ENCODE results near the gene SNX32. TPM values are rescaled to one million over a fixed set of nuclear protein-coding genes. Genes with fewer than 3 reads are reported as not detected.

The SNX32 gene
- total RNA-seq, 2 experiments from 2014 or later: 2.0 to 2.7 TPM

GRCh38 chr11:65873318-65874156, 39.8 kb downstream of the SNX32 start:
- H3K4me1 Mint-ChIP-seq (ENCODE audit: low read depth): peaks cover 20% of the 10 kb centered on the region
- peak; percentile 98 for DNase-seq
- peak overlapping the region; percentile 81 for H3K27ac Mint-ChIP-seq
- ChIA-PET CTCF (interaction anchor here (1.0 to 7.0 kb wide), 6 partner anchors 9 to 55 kb away, joined by 3 to 151 read pairs (median 6); partner anchors contain the start of genes FIBP and MUS81), POLR2A (interaction anchor here (0.5 to 2.5 kb wide), 4 partner anchors 11 to 25 kb away, joined by 3 to 9 read pairs (median 6); partner anchors contain the start of gene MUS81)
- no peaks in the 10 kb centered on the region for H3K36me3 Mint-ChIP-seq
- H3K9me3 Mint-ChIP-seq: no peaks in the 10 kb centered on the region
- intact Hi-C loops (cut with micrococcal nuclease): loop anchor here (2.0 kb wide), 2 partner anchors 15 kb away; partner anchors contain the start of genes CFL1 and FIBP
- no peaks in the 10 kb centered on the region for H3K27me3 Mint-ChIP-seq
- H3K4me3 Mint-ChIP-seq: peak overlapping the region; percentile 85

GRCh38 chr11:65879617-65880016, 45.9 kb downstream of the SNX32 start, which contains the start of gene CTSW:
Gene CTSW, plus strand, starts transcription at chr11:65879837. Its CDS starts 18 bp downstream, at chr11:65879855.
- H3K4me1 Mint-ChIP-seq (ENCODE audit: low read depth): peaks cover 28% of the 10 kb centered on the region
- CTCF ChIA-PET: interaction anchor here (0.6 to 5.0 kb wide), 5 partner anchors 9 to 370 kb away, joined by 3 to 33 read pairs (median 4); partner anchors contain the start of genes CFL1, FIBP, KAT5 and MUS81
- peak; percentile 54 for DNase-seq

GRCh38 chr11:65880027-65880426, 46.3 kb downstream of the SNX32 start:
- POLR2A ChIA-PET: interaction anchor here (1.5 kb wide), 1 partner anchor 9 kb away, joined by 4 read pairs; the partner anchor contains the start of gene FIBP
- Mint-ChIP-seq H3K27me3 (no peaks in the 10 kb centered on the region), H3K36me3 (peaks cover 21% of the 10 kb centered on the region), H3K4me1 (ENCODE audit: low read depth) (peaks cover 32% of the 10 kb centered on the region), H3K4me3 (no peak overlapping the region), H3K27ac (peak overlapping the region; percentile 89), H3K9me3 (no peaks in the 10 kb centered on the region)
- CTCF ChIA-PET: interaction anchor here (0.6 to 5.0 kb wide), 4 partner anchors 8 to 371 kb away, joined by 3 to 33 read pairs (median 8); partner anchors contain the start of genes CFL1, FIBP, KAT5 and MUS81
- intact Hi-C loops (cut with micrococcal nuclease): no loop called here
- DNase-seq: no peak

More at GRCh38 chr11:65879617-65880016, 45.9 kb downstream of the SNX32 start, which contains the start of gene CTSW:
- no peaks in the 10 kb centered on the region for H3K27me3 Mint-ChIP-seq
- H3K4me3 Mint-ChIP-seq: peak within 1 kb of the TSS; percentile 31
- H3K27ac Mint-ChIP-seq: peak within 1 kb of the TSS; percentile 89
- intact Hi-C loops (cut with micrococcal nuclease): no loop called here
- POLR2A ChIA-PET: interaction anchor here (1.5 kb wide), 1 partner anchor 9 kb away, joined by 4 read pairs; the partner anchor contains the start of gene FIBP
- peaks cover 17% of the 10 kb centered on the region for H3K36me3 Mint-ChIP-seq
- H3K9me3 Mint-ChIP-seq: no peaks in the 10 kb centered on the region

- Mint-ChIP-seq H3K27ac (peak overlapping the region; percentile 89), H3K27me3 (no peaks in the 10 kb centered on the region), H3K4me3 (peak overlapping the region; percentile 35), H3K36me3 (peaks cover 27% of the 10 kb centered on the region), H3K9me3 (no peaks in the 10 kb centered on the region), H3K4me1 (ENCODE audit: low read depth) (peaks cover 36% of the 10 kb centered on the region)
- intact Hi-C loops (cut with micrococcal nuclease): no loop called here
- ChIA-PET POLR2A (interaction anchor here (1.0 kb wide), 1 partner anchor 20 kb away, joined by 3 read pairs; no protein-coding TSS in a partner anchor), CTCF (interaction anchor here (1.6 to 5.0 kb wide), 5 partner anchors 7 to 169 kb away, joined by 6 to 33 read pairs (median 8); partner anchors contain the start of genes CCDC85B, CFL1, FIBP and KAT5)
- no peak for DNase-seq
These were observed 47.2 kb downstream of the SNX32 start for GRCh38 chr11:65880844-65881421.

GRCh38 chr11:65882120-65883057, 48.6 kb downstream of the SNX32 start:
- intact Hi-C loops (cut with micrococcal nuclease): no loop called here
- no peaks in the 10 kb centered on the region for H3K27me3 Mint-ChIP-seq
- H3K4me1 Mint-ChIP-seq (ENCODE audit: low read depth): peaks cover 44% of the 10 kb centered on the region
- peaks cover 34% of the 10 kb centered on the region for H3K36me3 Mint-ChIP-seq
- POLR2A ChIA-PET: interaction anchor here (0.8 kb wide), 1 partner anchor 12 kb away, joined by 4 read pairs; no protein-coding TSS in a partner anchor
- no peaks in the 10 kb centered on the region for H3K9me3 Mint-ChIP-seq
- no peak overlapping the region for H3K27ac Mint-ChIP-seq
- H3K4me3 Mint-ChIP-seq: no peak overlapping the region
- CTCF ChIA-PET: interaction anchor here (0.6 to 8.8 kb wide), 9 partner anchors 8 to 173 kb away, joined by 3 to 156 read pairs (median 6); partner anchors contain the start of genes CCDC85B, CFL1, KAT5 and MUS81
- DNase-seq: no peak

GRCh38 chr11:65883058-65883761, 49.4 kb downstream of the SNX32 start:
- Mint-ChIP-seq H3K36me3 (peaks cover 35% of the 10 kb centered on the region), H3K27me3 (no peaks in the 10 kb centered on the region), H3K4me1 (ENCODE audit: low read depth) (peaks cover 47% of the 10 kb centered on the region), H3K9me3 (no peaks in the 10 kb centered on the region), H3K4me3 (no peak overlapping the region), H3K27ac (no peak overlapping the region)
- intact Hi-C loops (cut with micrococcal nuclease): no loop called here
- no peak for DNase-seq
- ChIA-PET CTCF (interaction anchor here (0.9 to 9.5 kb wide), 24 partner anchors 12 to 186 kb away, joined by 3 to 277 read pairs (median 9); partner anchors contain the start of genes C11orf68, CFL1, EFEMP2 and FOSL1), POLR2A (interaction anchor here (0.9 to 1.5 kb wide), 2 partner anchors 13 to 100 kb away, joined by 3 read pairs; no protein-coding TSS in a partner anchor)

- Mint-ChIP-seq H3K27me3 (no peaks in the 10 kb centered on the region), H3K36me3 (peaks cover 36% of the 10 kb centered on the region), H3K9me3 (no peaks in the 10 kb centered on the region), H3K27ac (no peak overlapping the region), H3K4me1 (ENCODE audit: low read depth) (peaks cover 50% of the 10 kb centered on the region), H3K4me3 (no peak overlapping the region)
- no peak for DNase-seq
- ChIA-PET POLR2A (interaction anchor here (0.8 to 2.0 kb wide), 10 partner anchors 10 to 172 kb away, joined by 3 to 11 read pairs (median 3); partner anchors contain the start of genes CFL1, KAT5 and MUS81), CTCF (interaction anchor here (0.6 to 9.5 kb wide), 65 partner anchors 8 to 375 kb away, joined by 3 to 277 read pairs (median 5); partner anchors contain the start of genes AP5B1, BANF1, C11orf68 and CFL1)
- intact Hi-C loops (cut with micrococcal nuclease): loop anchor here (1.0 kb wide), 1 partner anchor 105 kb away; no protein-coding TSS in a partner anchor
These were observed 50.3 kb downstream of the SNX32 start for GRCh38 chr11:65883786-65884715.

- intact Hi-C loops (cut with micrococcal nuclease): loop anchor here (1.0 kb wide), 1 partner anchor 105 kb away; no protein-coding TSS in a partner anchor
- Mint-ChIP-seq H3K36me3 (peaks cover 36% of the 10 kb centered on the region), H3K27me3 (no peaks in the 10 kb centered on the region), H3K9me3 (no peaks in the 10 kb centered on the region), H3K4me3 (no peak overlapping the region), H3K27ac (no peak overlapping the region), H3K4me1 (ENCODE audit: low read depth) (peaks cover 48% of the 10 kb centered on the region)
- POLR2A ChIA-PET: interaction anchor here (0.8 to 2.0 kb wide), 9 partner anchors 10 to 173 kb away, joined by 3 to 11 read pairs (median 3); partner anchors contain the start of genes CFL1, KAT5 and MUS81
- CTCF ChIA-PET: interaction anchor here (0.5 to 9.5 kb wide), 67 partner anchors 7 to 1528 kb away, joined by 3 to 277 read pairs (median 5); partner anchors contain the start of genes AP5B1, BANF1, C11orf68 and CFL1
- DNase-seq: peak; percentile 87
These were observed 50.9 kb downstream of the SNX32 start for GRCh38 chr11:65884716-65885092.

- H3K4me1 Mint-ChIP-seq (ENCODE audit: low read depth): peaks cover 52% of the 10 kb centered on the region
- DNase-seq: no peak
- H3K9me3 Mint-ChIP-seq: no peaks in the 10 kb centered on the region
- peaks cover 36% of the 10 kb centered on the region for H3K36me3 Mint-ChIP-seq
- intact Hi-C loops (cut with micrococcal nuclease): no loop called here
- POLR2A ChIA-PET: interaction anchor here (0.8 to 2.0 kb wide), 7 partner anchors 9 to 174 kb away, joined by 3 to 11 read pairs (median 4); partner anchors contain the start of genes CFL1, KAT5 and MUS81
- CTCF ChIA-PET: interaction anchor here (0.5 to 9.5 kb wide), 62 partner anchors 8 to 1528 kb away, joined by 3 to 277 read pairs (median 5); partner anchors contain the start of genes AP5B1, BANF1, C11orf68 and CFL1
- H3K4me3 Mint-ChIP-seq: no peak overlapping the region
- H3K27me3 Mint-ChIP-seq: no peaks in the 10 kb centered on the region
- no peak overlapping the region for H3K27ac Mint-ChIP-seq
These were observed 51.5 kb downstream of the SNX32 start for GRCh38 chr11:65885231-65885630.

Data from activated CD4-positive, alpha-beta memory T cell treated with anti-CD3 and anti-CD28 coated beads for 36 hours (primary cell).